HL-60 (cell line): Measurements from ENCODE around the gene SERF2.

Experiments
- DNase-seq, 2 experiments: peaks; one replicate each; pipeline ENCODE4 v3.0.0-alpha.2; 2010 to 2020; ENCODE audit warnings: low read depth in 1 of 2, low spot score in 1 of 2
- H3K27ac ChIP-seq: fragments of 250-450 bp; sonication (Bioruptor Pico); replicated peaks from 2 replicates; pipeline ENCODE4 v1.5.1; 2020; ENCODE audit warnings: mild to moderate bottlenecking, moderate library complexity
- H3K27me3 ChIP-seq: fragments of 250-450 bp; sonication (Bioruptor Pico); 2 replicates; pipeline ENCODE4 v1.5.1; 2021; ENCODE audit warnings: mild to moderate bottlenecking, moderate library complexity; ENCODE audit not compliant: insufficient read depth, poor library complexity, severe bottlenecking
- H3K4me3 ChIP-seq: replicated peaks from 2 replicates; pipeline ENCODE4 v1.5.1; 2011; ENCODE audit warnings: mild to moderate bottlenecking, control low read depth, low read length; ENCODE audit not compliant: insufficient read depth
- CTCF ChIP-seq: IDR thresholded peaks from one replicate; pipeline ENCODE4 v1.5.1; 2011; ENCODE audit warnings: low read length, control low read depth, inconsistent platforms; ENCODE audit not compliant: insufficient read depth
- GABPA ChIP-seq: IDR thresholded peaks from 2 replicates; pipeline ENCODE4 v1.6.1; 2012; ENCODE audit warnings: low read depth
- POLR2AphosphoS5 ChIP-seq: IDR thresholded peaks from 2 replicates; pipeline ENCODE4 v1.6.1; 2012; ENCODE audit warnings: low read depth
- REST ChIP-seq: IDR thresholded peaks from 2 replicates; pipeline ENCODE4 v1.6.1; 2012; ENCODE audit warnings: low read depth; ENCODE audit not compliant: insufficient replicate concordance
- SPI1 ChIP-seq: IDR thresholded peaks from 2 replicates; pipeline ENCODE4 v1.6.1; 2012; ENCODE audit warnings: low read depth, mild to moderate bottlenecking, borderline replicate concordance

The SERF2 gene

GRCh38 chr15:43751885-43752284, 40.2 kb upstream of the SERF2 start:
- Histone ChIP-seq H3K27ac (no peak overlapping the region), H3K27me3 (no peaks in the 10 kb centered on the region), H3K4me3 (no peak overlapping the region)
- no peak for DNase-seq
- TF ChIP-seq SPI1, result no peak
- no peak for TF ChIP-seq GABPA
- no peak for TF ChIP-seq REST
- TF ChIP-seq POLR2AphosphoS5, result no peak
- no peak for TF ChIP-seq CTCF

- TF ChIP-seq CTCF (no peak), REST (no peak), GABPA (no peak), POLR2AphosphoS5 (no peak), SPI1 (no peak)
- H3K27ac ChIP-seq, result no peak overlapping the region
- H3K27me3 ChIP-seq, result no peaks in the 10 kb centered on the region
These were observed 29.3 kb upstream of the SERF2 start for GRCh38 chr15:43762824-43763223.

GRCh38 chr15:43763819-43764446, 28.2 kb upstream of the SERF2 start:
- no peak for DNase-seq
- TF ChIP-seq REST (no peak), CTCF (no peak), GABPA (no peak), POLR2AphosphoS5 (no peak), SPI1 (no peak)
- H3K27ac ChIP-seq, result no peak overlapping the region
- H3K27me3 ChIP-seq, result no peaks in the 10 kb centered on the region
- no peak overlapping the region for H3K4me3 ChIP-seq

More at GRCh38 chr15:43762824-43763223, 29.3 kb upstream of the SERF2 start:
- H3K4me3 ChIP-seq, result no peak overlapping the region
- DNase-seq, result no peak
